Ovary (tissue), 9 donors: ENCODE results near the gene SIK2. TPM values are rescaled to one million over a fixed set of nuclear protein-coding genes. Genes with fewer than 3 reads are reported as not detected.
A peak's percentile ranks its signal among the peaks of the same experiment; 100 is the strongest.
"Not testable (repeated sequence)": the region's sequence is repeated elsewhere in the genome, so short reads cannot be mapped to it uniquely, and the experiment has no call there.

Experiments
- DNase-seq, 5 donors: peaks; one replicate each; pipeline ENCODE4 v3.0.0-alpha.2; 2019 to 2020
- H3K27ac ChIP-seq, 2 donors: fragments of 200-600 bp; one replicate each; pipeline versions ENCODE4 v1.5.1 to v1.8.0; 2019 to 2022
- H3K27me3 ChIP-seq: fragments of 200-600 bp; one replicate; pipeline ENCODE4 v1.8.0; 2022
- H3K36me3 ChIP-seq: fragments of 200-600 bp; sonication (generic); one replicate; pipeline ENCODE4 v1.5.1; 2019
- H3K4me1 ChIP-seq: one replicate; pipeline ENCODE4 v1.8.1; 2013; ENCODE audit warnings: mild to moderate bottlenecking, moderate library complexity; ENCODE audit not compliant: insufficient read depth
- H3K4me3 ChIP-seq: fragments of 200-600 bp; sonication (generic); one replicate; pipeline ENCODE4 v1.5.1; 2017
- H3K9me3 ChIP-seq, 2 donors: fragments of 200-600 bp in 1 of 2; sonication (generic) in 1 of 2; one replicate each; pipeline versions ENCODE4 v1.5.1 to v1.8.1; 2013 to 2019; ENCODE audit warnings: mild to moderate bottlenecking in 1 of 2, moderate library complexity in 1 of 2
- CTCF ChIP-seq, 3 donors: fragments of 450-650 bp in 2 of 3; fragments of 200-600 bp in 1 of 3; IDR thresholded peaks; one replicate each; pipeline versions ENCODE4 v1.5.1 to v1.8.0; 2016 to 2022; ENCODE audit warnings: antibody characterized with exemption in 3 of 3, mild to moderate bottlenecking in 1 of 3
- EP300 ChIP-seq: sonication (generic); formaldehyde crosslinking; IDR thresholded peaks from one replicate; pipeline ENCODE4 v1.6.1; 2017; ENCODE audit warnings: antibody characterized with exemption
- POLR2A ChIP-seq: fragments of 450-650 bp; IDR thresholded peaks from one replicate; pipeline ENCODE4 v1.6.1; 2017; ENCODE audit warnings: antibody characterized with exemption, mild to moderate bottlenecking, moderate library complexity
- WGBS, 3 donors: extraction: QIAGEN DNeasy Blood & Tissue Kit in 1 of 3; methylation state at CpG; one replicate each; pipeline versions ENCODE4 v1.1.5 to v1.1.7; 2013 to 2017; 5-methylcytosine and 5-hydroxymethylcytosine counted together
- intact Hi-C, 4 donors: fragments of 100-400 bp; cut with DNase I; formaldehyde crosslinking; loops; one replicate each; pipeline versions ENCODE4 v1.11.0 to v1.15.1; 2022 to 2023
- polyA plus RNA-seq, 2 donors: library from polyadenylated mRNA; stranded (reverse); fragments of 200-250 nt in 1 of 2; fragments of 350-450 nt in 1 of 2; fragmentation: Illumina TruSeq in 1 of 2; extraction: RNeasy Lipid Tissue Mini Kit (QIAGEN cat#74804) in 1 of 2; gene quantifications; one replicate each; pipeline ENCODE4 v1.2.3, GENCODE V29; 2013 to 2014
- total RNA-seq, 7 donors: library from RNA; depleted of rRNA in 2 of 7; stranded (reverse); fragments of >200 nt in 2 of 7; fragmentation: NEBNext Ultra II Directional in 3 of 7; extraction: Animal tissue kit (Norgen Biotek cat#: 25700) in 3 of 7; gene quantifications; one replicate each; pipeline versions ENCODE4 v1.1.0 to v1.2.4, GENCODE V29; 2016 to 2023
- donor health status: DM: no; HTN: no; CAD: no; lungs with moderate emphysema.
- donor health status: DM: no; HTN: no; CAD: no.
- donor health status: Bipolar disorder and iron deficiency.
- donor health status: DM: yes; HTN: yes; CAD: no.
- donor health status: DM: no; HTN: no; CAD: no.
- donor health status: DM: yes; HTN: yes; CAD: no.

Gene SIK2
- total and polyA plus RNA-seq, 9 donors, result 13.7 to 50.5 (median 26.8) TPM

- Histone ChIP-seq H3K36me3 (no peaks in the 10 kb centered on the region), H3K9me3 (no peaks in the 10 kb centered on the region), H3K4me3 (peak overlapping the region; percentile 64), H3K4me1 (peaks cover 6% of the 10 kb centered on the region), H3K27me3 (no peaks in the 10 kb centered on the region), H3K27ac (peak overlapping the region; percentile 5 to 89)
- TF ChIP-seq CTCF (IDR thresholded peaks at IDR 0.05) (no peak), EP300 (no peak), POLR2A (no peak)
- intact Hi-C loops, result loop anchor here in 1 of 4 donors (5.0 kb wide), 1 partner anchor 164 kb away; the partner anchor contains the start of gene SIK2
- 0 to 2% (median 1%) methylated on average over 7 of the region's 7 CpGs for WGBS, 3 donors
- DNase-seq, result no peak
Measured at GRCh38 chr11:111766834-111767142, 164.5 kb downstream of the SIK2 start.

GRCh38 chr11:111770581-111771134 is 168.4 kb downstream of the SIK2 start:
- Histone ChIP-seq H3K4me3 (no peak overlapping the region), H3K27me3 (no peaks in the 10 kb centered on the region), H3K36me3 (no peaks in the 10 kb centered on the region), H3K4me1 (peaks cover 2% of the 10 kb centered on the region), H3K9me3 (no peaks in the 10 kb centered on the region), H3K27ac (no peak overlapping the region)
- intact Hi-C loops, result loop anchor here in 2 of 4 donors (10.0 kb wide), 1 partner anchor 74 kb away; no protein-coding TSS in a partner anchor
- no peak for TF ChIP-seq EP300
- no peak for TF ChIP-seq POLR2A
- TF ChIP-seq CTCF (IDR thresholded peaks at IDR 0.05), result no peak
- 84 to 93% (median 87%) methylated on average over 4 of the region's 4 CpGs for WGBS, 3 donors
- DNase-seq, result no peak

- not testable (repeated sequence) for H3K27ac ChIP-seq, H3K9me3 ChIP-seq, H3K4me3 ChIP-seq, H3K36me3 ChIP-seq, DNase-seq, H3K27me3 ChIP-seq, H3K4me1 ChIP-seq
- WGBS, 3 donors, result 93 to 96% (median 94%) methylated on average over 5 of the region's 5 CpGs
- intact Hi-C loops, result loop anchor here in 2 of 4 donors (10.0 kb wide), 1 partner anchor 74 kb away; no protein-coding TSS in a partner anchor
Measured at GRCh38 chr11:111771205-111771604, 169.0 kb downstream of the SIK2 start.

- Histone ChIP-seq H3K4me1 (no peaks in the 10 kb centered on the region), H3K4me3 (no peak overlapping the region), H3K36me3 (no peaks in the 10 kb centered on the region), H3K27ac (no peak overlapping the region), H3K9me3 (no peaks in the 10 kb centered on the region), H3K27me3 (no peaks in the 10 kb centered on the region)
- intact Hi-C loops, result loop anchor here in 2 of 4 donors (10.0 kb wide), 1 partner anchor 72 kb away; no protein-coding TSS in a partner anchor
- no peak for DNase-seq
- TF ChIP-seq EP300, result no peak
- no peak for TF ChIP-seq CTCF (IDR thresholded peaks at IDR 0.05)
- no peak for TF ChIP-seq POLR2A
- 91 to 94% (median 91%) methylated on average over 2 of the region's 2 CpGs for WGBS, 3 donors
Measured at GRCh38 chr11:111772535-111772934, 170.3 kb downstream of the SIK2 start.

- intact Hi-C loops, result loop anchor here in 3 of 4 donors (5.0 to 10.0 kb wide), 2 partner anchors 70 to 173 kb away; partner anchors contain the start of gene SIK2 (in 1 of the 3)
- DNase-seq, result peak in 2 of 5 donors; percentile 29 to 51
- Histone ChIP-seq H3K4me1 (no peaks in the 10 kb centered on the region), H3K27ac (peak overlapping the region in 1 of 2 donors; percentile 31), H3K27me3 (no peaks in the 10 kb centered on the region), H3K9me3 (no peaks in the 10 kb centered on the region), H3K4me3 (no peak overlapping the region), H3K36me3 (no peaks in the 10 kb centered on the region)
- WGBS, 3 donors, result 40 to 50% (median 44%) methylated on average over 6 of the region's 6 CpGs
- TF ChIP-seq EP300 (no peak), CTCF (IDR thresholded peaks at IDR 0.05) (no peak), POLR2A (no peak)
Measured at GRCh38 chr11:111774955-111775710, 172.9 kb downstream of the SIK2 start.
